ENCODE data around the gene RPS6KL1.

RPS6KL1 gene

DNA sequence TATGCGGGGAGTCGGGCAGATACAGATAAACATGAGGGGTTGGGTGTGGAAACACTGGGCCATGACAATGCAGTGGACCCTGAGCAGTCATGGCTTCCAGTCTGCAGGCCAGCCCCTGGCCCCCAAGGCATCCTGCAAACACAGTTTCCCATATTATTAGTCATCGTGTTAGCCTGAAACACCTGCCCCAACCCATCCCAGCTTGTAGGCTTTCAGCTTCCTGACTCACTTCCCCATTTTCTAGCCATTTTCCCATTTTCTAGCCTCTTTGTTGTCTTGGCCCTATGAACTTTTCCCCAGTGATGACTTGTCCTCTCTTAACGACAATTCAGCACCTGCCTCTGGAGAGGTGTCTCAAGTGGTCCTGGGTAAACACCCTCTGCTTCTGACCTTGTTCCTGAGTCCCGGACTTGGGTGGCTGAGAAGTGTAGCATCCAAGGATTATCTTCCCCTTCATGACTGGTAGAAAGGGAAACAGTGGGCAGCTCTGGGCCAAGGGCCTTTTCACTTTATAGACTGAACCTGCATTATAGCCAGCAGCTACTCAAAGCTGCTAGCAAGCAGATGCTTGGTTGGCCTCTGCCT lies 36.6 kb upstream of the RPS6KL1 start:
- FAIRE-seq: no peak
- DNase-seq (ENCODE audit: insufficient read length): no peak
- TF ChIP-seq TAF1 (IDR thresholded peaks at IDR 0.05; ENCODE audit: borderline replicate concordance, low read depth, low read length): no peak
- no peak for TF ChIP-seq POLR2AphosphoS5 (IDR thresholded peaks at IDR 0.05; ENCODE audit: low read depth, low read length)
- TF ChIP-seq POLR2A (IDR thresholded peaks at IDR 0.05; ENCODE audit: low read depth, low read length): no peak

GRCh38 chr14:74956280-74957072 lies 33.4 kb upstream of the RPS6KL1 start:
- FAIRE-seq (no peak), DNase-seq (ENCODE audit: insufficient read length) (no peak)
- TF ChIP-seq POLR2A (IDR thresholded peaks at IDR 0.05; ENCODE audit: low read depth, low read length) (no peak), POLR2AphosphoS5 (IDR thresholded peaks at IDR 0.05; ENCODE audit: low read depth, low read length) (no peak), TAF1 (IDR thresholded peaks at IDR 0.05; ENCODE audit: borderline replicate concordance, low read depth, low read length) (no peak)

DNA sequence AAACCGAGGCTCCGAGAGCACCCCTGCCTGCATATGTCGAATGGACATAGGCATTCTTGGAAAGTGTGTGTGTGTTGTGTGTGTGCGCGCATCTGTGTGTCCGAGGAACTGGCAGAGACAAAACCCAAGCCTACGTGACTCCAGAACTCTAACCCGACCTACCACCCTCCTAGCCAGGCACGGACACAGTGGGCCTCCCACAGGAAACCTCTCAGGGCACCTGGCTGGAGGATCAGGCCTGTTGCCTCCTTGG lies 32.9 kb upstream of the RPS6KL1 start:
- no peak for DNase-seq (ENCODE audit: insufficient read length)
- FAIRE-seq: peak; percentile 67
- no peak for TF ChIP-seq TAF1 (IDR thresholded peaks at IDR 0.05; ENCODE audit: borderline replicate concordance, low read depth, low read length)
- TF ChIP-seq POLR2A (IDR thresholded peaks at IDR 0.05; ENCODE audit: low read depth, low read length): no peak
- no peak for TF ChIP-seq POLR2AphosphoS5 (IDR thresholded peaks at IDR 0.05; ENCODE audit: low read depth, low read length)

- FAIRE-seq (peak; percentile 67), DNase-seq (ENCODE audit: insufficient read length) (peak; percentile 55)
- TF ChIP-seq TAF1 (IDR thresholded peaks at IDR 0.05; ENCODE audit: borderline replicate concordance, low read depth, low read length) (no peak), POLR2AphosphoS5 (IDR thresholded peaks at IDR 0.05; ENCODE audit: low read depth, low read length) (no peak), POLR2A (IDR thresholded peaks at IDR 0.05; ENCODE audit: low read depth, low read length) (no peak)
Observed at GRCh38 chr14:74955229-74956026, 32.4 kb upstream of the RPS6KL1 start, which contains the start of gene PGF. PGF (minus strand) TSS chr14:74955597; CDS start chr14:74955242, 355 bp downstream.

- DNase-seq (ENCODE audit: insufficient read length) (no peak), FAIRE-seq (no peak)
- TF ChIP-seq POLR2AphosphoS5 (IDR thresholded peaks at IDR 0.05; ENCODE audit: low read depth, low read length): no peak
- TF ChIP-seq TAF1 (IDR thresholded peaks at IDR 0.05; ENCODE audit: borderline replicate concordance, low read depth, low read length): no peak
- no peak for TF ChIP-seq POLR2A (IDR thresholded peaks at IDR 0.05; ENCODE audit: low read depth, low read length)
Observed at GRCh38 chr14:74954947-74955228, 31.8 kb upstream of the RPS6KL1 start.

DNA sequence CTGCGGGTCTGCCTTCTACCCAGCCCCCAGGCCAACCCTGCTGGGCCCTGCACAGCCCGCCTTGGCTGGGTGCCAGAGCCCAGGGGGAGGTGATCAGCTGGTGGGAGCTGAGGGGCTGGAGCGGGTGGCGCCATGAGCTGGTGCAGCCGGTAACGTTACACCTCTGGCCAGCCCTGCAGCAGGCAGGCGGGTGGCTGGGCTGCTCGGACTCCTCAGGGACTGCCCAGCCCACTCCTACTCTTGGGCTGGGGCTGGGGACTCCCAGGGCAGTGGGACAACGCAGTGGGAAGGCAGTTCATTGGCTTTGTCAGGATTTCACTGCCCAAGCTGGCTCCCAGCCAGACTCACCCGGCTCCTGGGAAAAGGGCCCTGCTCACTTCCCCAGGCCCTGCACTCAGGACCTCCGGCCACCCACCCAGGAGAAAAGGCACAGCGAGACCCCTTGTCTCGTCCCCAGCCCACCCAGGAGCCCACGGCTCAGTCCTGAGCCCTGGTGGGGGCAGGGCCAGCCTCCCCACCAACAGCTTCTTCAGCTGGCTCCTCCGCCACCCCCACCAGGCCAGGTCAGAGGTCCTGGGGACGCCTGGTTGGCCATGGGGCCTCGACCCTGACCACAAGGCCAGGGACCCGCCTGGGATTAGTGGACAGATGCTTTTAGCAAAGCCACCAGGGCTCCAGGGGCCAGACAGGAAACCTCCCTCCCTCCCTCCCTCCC lies 31.3 kb upstream of the RPS6KL1 start:
- no peak for FAIRE-seq
- no peak for DNase-seq (ENCODE audit: insufficient read length)
- TF ChIP-seq POLR2AphosphoS5 (IDR thresholded peaks at IDR 0.05; ENCODE audit: low read depth, low read length) (no peak), POLR2A (IDR thresholded peaks at IDR 0.05; ENCODE audit: low read depth, low read length) (no peak), TAF1 (IDR thresholded peaks at IDR 0.05; ENCODE audit: borderline replicate concordance, low read depth, low read length) (no peak)

- no peak for DNase-seq (ENCODE audit: insufficient read length)
- no peak for TF ChIP-seq TAF1 (IDR thresholded peaks at IDR 0.05; ENCODE audit: borderline replicate concordance, low read depth, low read length)
- TF ChIP-seq POLR2AphosphoS5 (IDR thresholded peaks at IDR 0.05; ENCODE audit: low read depth, low read length): no peak
- TF ChIP-seq POLR2A (IDR thresholded peaks at IDR 0.05; ENCODE audit: low read depth, low read length): no peak
- no peak for FAIRE-seq
Observed at GRCh38 chr14:74953686-74954085, 30.6 kb upstream of the RPS6KL1 start.

DNA sequence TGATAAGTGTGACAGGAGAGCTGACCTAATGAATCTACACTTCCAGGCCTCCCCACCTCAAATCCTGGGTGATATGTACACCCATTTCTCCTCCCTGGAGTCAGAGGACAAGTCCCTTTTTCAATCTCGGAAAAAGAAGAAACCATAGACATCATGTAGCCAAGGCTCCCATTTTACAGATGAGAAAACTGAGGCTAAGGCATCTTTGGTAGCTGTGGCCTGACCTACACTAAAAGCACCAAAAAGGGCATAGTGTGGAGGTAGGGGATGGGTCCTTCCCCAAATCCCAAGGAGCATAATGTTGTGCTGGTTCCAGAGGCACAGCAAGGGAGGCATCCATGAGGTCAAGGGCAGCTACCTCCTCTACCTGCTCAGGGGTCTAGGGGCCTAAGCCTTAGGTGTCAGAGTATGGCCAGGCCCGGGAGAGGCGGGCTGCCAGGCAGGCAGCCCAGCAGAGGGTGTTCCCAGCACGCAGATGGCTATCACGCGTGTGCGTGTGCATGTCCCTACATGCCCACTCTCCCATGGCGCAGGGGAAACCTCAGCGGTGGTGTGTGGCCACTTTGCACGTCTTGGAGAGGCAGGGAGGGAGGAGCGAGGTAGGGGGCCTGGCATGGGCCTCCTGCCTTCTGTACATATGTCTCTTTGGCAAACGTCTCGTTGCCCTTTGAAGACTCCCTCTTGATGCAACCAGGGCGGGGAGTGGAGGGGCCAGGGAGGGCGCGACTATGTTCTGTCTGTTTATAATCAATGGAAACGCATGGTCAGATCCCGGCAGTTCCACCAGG lies 29.8 kb upstream of the RPS6KL1 start:
- no peak for DNase-seq (ENCODE audit: insufficient read length)
- TF ChIP-seq POLR2AphosphoS5 (IDR thresholded peaks at IDR 0.05; ENCODE audit: low read depth, low read length) (no peak), POLR2A (IDR thresholded peaks at IDR 0.05; ENCODE audit: low read depth, low read length) (no peak)
- FAIRE-seq: no peak

DNA sequence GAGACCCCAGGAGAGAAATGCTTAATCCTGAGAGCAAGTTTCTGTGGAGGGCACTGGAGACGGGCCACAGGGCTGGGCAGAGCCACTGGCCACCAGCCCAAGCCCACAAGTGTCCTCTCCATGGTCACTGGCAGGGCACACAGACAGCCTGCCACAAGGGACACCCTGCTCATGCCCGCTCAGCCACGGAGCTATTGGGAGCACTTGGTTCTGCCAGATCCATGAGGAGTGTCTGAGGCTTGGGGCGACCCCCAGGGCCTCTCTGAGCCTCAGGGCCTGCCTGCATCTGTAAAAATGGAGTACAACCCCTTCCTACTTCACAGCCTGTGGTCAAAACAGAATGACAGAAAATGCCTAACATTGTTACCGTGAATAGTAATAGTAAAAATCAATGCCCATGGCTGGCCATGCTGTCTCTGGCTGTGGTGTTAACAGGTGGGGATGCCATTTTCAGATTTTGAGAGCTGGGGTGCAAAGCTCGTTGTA lies 29.2 kb upstream of the RPS6KL1 start:
- TF ChIP-seq POLR2AphosphoS5 (IDR thresholded peaks at IDR 0.05; ENCODE audit: low read depth, low read length) (no peak), POLR2A (IDR thresholded peaks at IDR 0.05; ENCODE audit: low read depth, low read length) (no peak), TAF1 (IDR thresholded peaks at IDR 0.05; ENCODE audit: borderline replicate concordance, low read depth, low read length) (no peak)
- FAIRE-seq (no peak), DNase-seq (ENCODE audit: insufficient read length) (no peak)

GRCh38 chr14:74951443-74952179 lies 28.6 kb upstream of the RPS6KL1 start:
- no peak for FAIRE-seq
- TF ChIP-seq POLR2A (IDR thresholded peaks at IDR 0.05; ENCODE audit: low read depth, low read length) (no peak), TAF1 (IDR thresholded peaks at IDR 0.05; ENCODE audit: borderline replicate concordance, low read depth, low read length) (no peak), POLR2AphosphoS5 (IDR thresholded peaks at IDR 0.05; ENCODE audit: low read depth, low read length) (no peak)

More at GRCh38 chr14:74951443-74952179, 28.6 kb upstream of the RPS6KL1 start:
- no peak for DNase-seq (ENCODE audit: insufficient read length)

Measured in GM12892 (cell line).